ENCODE data around the gene SLC25A18. TPM values are rescaled to one million over a fixed set of nuclear protein-coding genes. Genes with fewer than 3 reads are reported as not detected.

Gene SLC25A18
- total RNA-seq, 1 donor from 2014 or later: not detected

GRCh38 chr22:17569971-17570511 lies 6.7 kb downstream of the SLC25A18 start:
- intact Hi-C loops (cut with micrococcal nuclease): no loop called here

GRCh38 chr22:17570851-17571631 lies 7.7 kb downstream of the SLC25A18 start:
- intact Hi-C loops (cut with micrococcal nuclease): no loop called here

GRCh38 chr22:17575151-17575550 lies 11.9 kb downstream of the SLC25A18 start:
- intact Hi-C loops (cut with micrococcal nuclease): no loop called here

- intact Hi-C loops (cut with micrococcal nuclease): no loop called here
Observed at GRCh38 chr22:17575681-17576080, 12.4 kb downstream of the SLC25A18 start.

GRCh38 chr22:17576470-17576869 lies 13.2 kb downstream of the SLC25A18 start:
- intact Hi-C loops (cut with micrococcal nuclease): no loop called here

GRCh38 chr22:17578136-17578754 lies 14.9 kb downstream of the SLC25A18 start:
- intact Hi-C loops (cut with micrococcal nuclease): no loop called here

GRCh38 chr22:17579535-17579981 lies 16.3 kb downstream of the SLC25A18 start:
- intact Hi-C loops (cut with micrococcal nuclease): no loop called here

GRCh38 chr22:17580441-17581031 lies 17.2 kb downstream of the SLC25A18 start:
- intact Hi-C loops (cut with micrococcal nuclease): no loop called here

GRCh38 chr22:17581056-17581455 lies 17.8 kb downstream of the SLC25A18 start:
- intact Hi-C loops (cut with micrococcal nuclease): no loop called here

- intact Hi-C loops (cut with micrococcal nuclease): no loop called here
Observed at GRCh38 chr22:17581631-17582030, 18.3 kb downstream of the SLC25A18 start.

- intact Hi-C loops (cut with micrococcal nuclease): no loop called here
Observed at GRCh38 chr22:17583151-17583550, 19.9 kb downstream of the SLC25A18 start.

- intact Hi-C loops (cut with micrococcal nuclease): no loop called here
Observed at GRCh38 chr22:17586831-17587440, 23.6 kb downstream of the SLC25A18 start.

- intact Hi-C loops (cut with micrococcal nuclease): no loop called here
Observed at GRCh38 chr22:17587629-17588028, 24.3 kb downstream of the SLC25A18 start.

GRCh38 chr22:17588606-17589005 lies 25.3 kb downstream of the SLC25A18 start:
- intact Hi-C loops (cut with micrococcal nuclease): no loop called here

GRCh38 chr22:17589810-17590375 lies 26.6 kb downstream of the SLC25A18 start:
- intact Hi-C loops (cut with micrococcal nuclease): no loop called here

GRCh38 chr22:17590586-17590985 lies 27.3 kb downstream of the SLC25A18 start:
- intact Hi-C loops (cut with micrococcal nuclease): no loop called here

GRCh38 chr22:17592201-17592600 lies 28.9 kb downstream of the SLC25A18 start:
- intact Hi-C loops (cut with micrococcal nuclease): no loop called here

- intact Hi-C loops (cut with micrococcal nuclease): no loop called here
Observed at GRCh38 chr22:17596226-17596625, 32.9 kb downstream of the SLC25A18 start.

GRCh38 chr22:17597217-17597616 lies 33.9 kb downstream of the SLC25A18 start:
- intact Hi-C loops (cut with micrococcal nuclease): no loop called here

- intact Hi-C loops (cut with micrococcal nuclease): no loop called here
Observed at GRCh38 chr22:17598318-17598717, 35.0 kb downstream of the SLC25A18 start.

- intact Hi-C loops (cut with micrococcal nuclease): no loop called here
Observed at GRCh38 chr22:17601031-17601430, 37.7 kb downstream of the SLC25A18 start.

Measured in T-helper 1 cell treated with Interleukin-12 subunit alpha and Interleukin-12 subunit beta and Interleukin-4 antibody, amounts not matched to agents 30 ng/mL and 1 ng/mL, for 36 hours (primary cell).